Suprapubic skin (tissue), 4 donors: ENCODE results near the gene EXOC2. TPM values are rescaled to one million over a fixed set of nuclear protein-coding genes. Genes with fewer than 3 reads are reported as not detected.

Experiments
- DNase-seq, 2 donors: peaks; one replicate each; pipeline ENCODE4 v3.0.0-alpha.2; 2019; ENCODE audit warnings: low spot score in 2 of 2
- H3K27ac ChIP-seq: fragments of 200-600 bp; sonication (generic); one replicate; pipeline ENCODE4 v1.5.1; 2019
- H3K27me3 ChIP-seq: fragments of 200-600 bp; sonication (generic); one replicate; pipeline ENCODE4 v1.5.1; 2019
- H3K36me3 ChIP-seq: fragments of 200-600 bp; sonication (generic); one replicate; pipeline ENCODE4 v1.5.1; 2019
- H3K4me1 ChIP-seq: fragments of 200-600 bp; sonication (generic); one replicate; pipeline ENCODE4 v1.5.1; 2019
- H3K4me3 ChIP-seq: fragments of 200-600 bp; sonication (generic); one replicate; pipeline ENCODE4 v1.5.1; 2019; ENCODE audit warnings: mild to moderate bottlenecking
- H3K9me3 ChIP-seq: fragments of 200-600 bp; sonication (generic); one replicate; pipeline ENCODE4 v1.5.1; 2019
- CTCF ChIP-seq, 2 donors: fragments of 200-600 bp in 1 of 2; fragments of 450-650 bp in 1 of 2; sonication (generic) in 1 of 2; IDR thresholded peaks; one replicate each; pipeline ENCODE4 v1.5.1; 2016 to 2019; ENCODE audit warnings: antibody characterized with exemption in 2 of 2, mild to moderate bottlenecking in 1 of 2, moderate library complexity in 1 of 2
- EP300 ChIP-seq: sonication (generic); formaldehyde crosslinking; IDR thresholded peaks from one replicate; pipeline ENCODE4 v1.6.1; 2017; ENCODE audit warnings: antibody characterized with exemption
- POLR2A ChIP-seq, 2 donors: fragments of 450-650 bp; IDR thresholded peaks; one replicate each; pipeline ENCODE4 v1.6.1; 2017; ENCODE audit warnings: antibody characterized with exemption in 2 of 2, mild to moderate bottlenecking in 2 of 2, moderate library complexity in 2 of 2
- POLR2AphosphoS5 ChIP-seq, 3 donors: sonication (generic); formaldehyde crosslinking; IDR thresholded peaks; one replicate each; pipeline ENCODE4 v1.6.1; 2017; ENCODE audit warnings: antibody characterized with exemption in 3 of 3
- WGBS: methylation state at CpG from one replicate; pipeline ENCODE4 v1.1.5; 2018; 5-methylcytosine and 5-hydroxymethylcytosine counted together
- total RNA-seq, 4 donors: library from RNA; depleted of rRNA; stranded (reverse); fragments of >200 nt; gene quantifications; one replicate each; pipeline ENCODE4 v1.1.0, GENCODE V29; 2016

The EXOC2 gene
- total RNA-seq, 4 donors from 2014 or later, result 17.7 to 28.1 (median 20.3) TPM

- no peaks in the 10 kb centered on the region for H3K27me3 ChIP-seq
- TF ChIP-seq EP300 (no peak), CTCF (IDR thresholded peaks at IDR 0.05) (no peak), POLR2AphosphoS5 (IDR thresholded peaks at IDR 0.05) (no peak), POLR2A (IDR thresholded peaks at IDR 0.05) (no peak)
- no peak overlapping the region for H3K4me3 ChIP-seq
- H3K27ac ChIP-seq, result no peak overlapping the region
- DNase-seq, result no peak
- H3K36me3 ChIP-seq, result peaks cover 35% of the 10 kb centered on the region
- no peaks in the 10 kb centered on the region for H3K9me3 ChIP-seq
- WGBS, result 85% methylated on average over 6 of the region's 6 CpGs
- peaks cover 2% of the 10 kb centered on the region for H3K4me1 ChIP-seq
Observed at GRCh38 chr6:493840-494239, 199.1 kb downstream of the EXOC2 start.

- H3K4me3 ChIP-seq, result no peak overlapping the region
- no peaks in the 10 kb centered on the region for H3K9me3 ChIP-seq
- H3K36me3 ChIP-seq, result peaks cover 39% of the 10 kb centered on the region
- no peaks in the 10 kb centered on the region for H3K27me3 ChIP-seq
- 97% methylated on average over 2 of the region's 2 CpGs for WGBS
- peaks cover 2% of the 10 kb centered on the region for H3K4me1 ChIP-seq
- H3K27ac ChIP-seq, result no peak overlapping the region
- DNase-seq, result no peak
- TF ChIP-seq POLR2A (IDR thresholded peaks at IDR 0.05), result no peak
- TF ChIP-seq POLR2AphosphoS5 (IDR thresholded peaks at IDR 0.05), result no peak
- no peak for TF ChIP-seq EP300
- TF ChIP-seq CTCF (IDR thresholded peaks at IDR 0.05), result no peak
Observed at GRCh38 chr6:492816-493414, 200.0 kb downstream of the EXOC2 start.

GRCh38 chr6:492178-492577 is 200.8 kb downstream of the EXOC2 start:
- TF ChIP-seq POLR2AphosphoS5 (IDR thresholded peaks at IDR 0.05) (no peak), EP300 (no peak), CTCF (IDR thresholded peaks at IDR 0.05) (no peak), POLR2A (IDR thresholded peaks at IDR 0.05) (no peak)
- Histone ChIP-seq H3K27ac (no peak overlapping the region), H3K27me3 (no peaks in the 10 kb centered on the region), H3K4me1 (peaks cover 2% of the 10 kb centered on the region), H3K4me3 (no peak overlapping the region), H3K9me3 (no peaks in the 10 kb centered on the region), H3K36me3 (peaks cover 39% of the 10 kb centered on the region)
- WGBS, result 91% methylated on average over 5 of the region's 5 CpGs
- DNase-seq, result no peak

- no peaks in the 10 kb centered on the region for H3K27me3 ChIP-seq
- H3K36me3 ChIP-seq, result peaks cover 38% of the 10 kb centered on the region
- H3K27ac ChIP-seq, result no peak overlapping the region
- no peak for DNase-seq
- H3K4me1 ChIP-seq, result peaks cover 2% of the 10 kb centered on the region
- 77% methylated on average over 6 of the region's 6 CpGs for WGBS
- TF ChIP-seq POLR2AphosphoS5 (IDR thresholded peaks at IDR 0.05) (no peak), EP300 (no peak), POLR2A (IDR thresholded peaks at IDR 0.05) (no peak), CTCF (IDR thresholded peaks at IDR 0.05) (no peak)
- no peaks in the 10 kb centered on the region for H3K9me3 ChIP-seq
- H3K4me3 ChIP-seq, result no peak overlapping the region
Observed at GRCh38 chr6:491233-491632, 201.7 kb downstream of the EXOC2 start.

GRCh38 chr6:490251-491037 is 202.5 kb downstream of the EXOC2 start:
- Histone ChIP-seq H3K27me3 (no peaks in the 10 kb centered on the region), H3K36me3 (peaks cover 38% of the 10 kb centered on the region), H3K27ac (no peak overlapping the region), H3K4me3 (no peak overlapping the region), H3K4me1 (peaks cover 2% of the 10 kb centered on the region), H3K9me3 (no peaks in the 10 kb centered on the region)
- WGBS, result 59% methylated on average over 6 of the region's 6 CpGs
- no peak for DNase-seq
- TF ChIP-seq EP300 (no peak), CTCF (IDR thresholded peaks at IDR 0.05) (no peak), POLR2AphosphoS5 (IDR thresholded peaks at IDR 0.05) (no peak), POLR2A (IDR thresholded peaks at IDR 0.05) (no peak)
